HEK293T (cell line): ENCODE results near the gene MSRB3.
"Not testable (repeated sequence)": the region's sequence is repeated elsewhere in the genome, so short reads cannot be mapped to it uniquely, and the experiment has no call there.

ENCODE experiments used
- CTCF ChIA-PET: fragments of 350-600 bp; formaldehyde crosslinking; extraction: SDS; loops from one replicate; lab custom pipeline; 2021; ENCODE audit warnings: antibody characterized with exemption, inconsistent platforms; lab: Yijun Ruan, JAX
- POLR2A ChIA-PET: fragments of 350-600 bp; formaldehyde crosslinking; extraction: SDS; loops from one replicate; lab custom pipeline; 2020; ENCODE audit warnings: antibody characterized with exemption, inconsistent platforms; lab: Yijun Ruan, JAX
- DNase-seq: peaks from one replicate; pipeline ENCODE4 v3.0.0; 2012; ENCODE audit warnings: mixed read lengths; ENCODE audit errors: extremely low spot score
- ARNT ChIP-seq: fragments of 450-650 bp; IDR thresholded peaks from 2 replicates; pipeline ENCODE4 v1.6.1; 2017; ENCODE audit warnings: mild to moderate bottlenecking
- BHLHE40 ChIP-seq: fragments of 450-650 bp; IDR thresholded peaks from 2 replicates; pipeline ENCODE4 v1.6.1; 2016; ENCODE audit warnings: mild to moderate bottlenecking, moderate library complexity, borderline replicate concordance
- CTBP1 ChIP-seq: fragments of 450-650 bp; IDR thresholded peaks from 2 replicates; pipeline ENCODE4 v1.6.1; 2016; ENCODE audit warnings: borderline replicate concordance
- ELF4 ChIP-seq: fragments of 450-650 bp; IDR thresholded peaks from 2 replicates; pipeline ENCODE4 v1.6.1; 2017; ENCODE audit warnings: antibody characterized with exemption
- FOXA1 ChIP-seq: fragments of 450-650 bp; IDR thresholded peaks from 2 replicates; pipeline ENCODE4 v1.6.1; 2016; ENCODE audit warnings: mild to moderate bottlenecking
- FOXK2 ChIP-seq: fragments of 450-650 bp; IDR thresholded peaks from 2 replicates; pipeline ENCODE4 v1.6.1; 2016; ENCODE audit warnings: mild to moderate bottlenecking
- FOXM1 ChIP-seq: fragments of 450-650 bp; IDR thresholded peaks from 2 replicates; pipeline ENCODE4 v1.6.1; 2017; ENCODE audit warnings: mild to moderate bottlenecking, borderline replicate concordance
- HDGF ChIP-seq: fragments of 450-650 bp; IDR thresholded peaks from 2 replicates; pipeline ENCODE4 v1.6.1; 2017; ENCODE audit warnings: antibody characterized with exemption, borderline replicate concordance
- L3MBTL2 ChIP-seq: fragments of 450-650 bp; conservative IDR thresholded peaks from 2 replicates; pipeline ENCODE4 v1.6.1; 2016; ENCODE audit warnings: mild to moderate bottlenecking
- LEF1 ChIP-seq: fragments of 450-650 bp; IDR thresholded peaks from 2 replicates; pipeline ENCODE4 v1.6.1; 2017; ENCODE audit warnings: mild to moderate bottlenecking, borderline replicate concordance
- NFRKB ChIP-seq: fragments of 450-650 bp; IDR thresholded peaks from 2 replicates; pipeline ENCODE4 v1.6.1; 2016; ENCODE audit warnings: mild to moderate bottlenecking, moderate library complexity
- PKNOX1 ChIP-seq: fragments of 450-650 bp; IDR thresholded peaks from 2 replicates; pipeline ENCODE4 v1.6.1; 2016
- SP1 ChIP-seq: fragments of 450-650 bp; IDR thresholded peaks from 2 replicates; pipeline ENCODE4 v1.6.1; 2017
- SUZ12 ChIP-seq: fragments of 450-650 bp; IDR thresholded peaks from 2 replicates; pipeline ENCODE4 v1.6.1; 2016; ENCODE audit warnings: mild to moderate bottlenecking
- TARDBP ChIP-seq: fragments of 450-650 bp; IDR thresholded peaks from 2 replicates; pipeline ENCODE4 v1.6.1; 2016
- ZNF384 ChIP-seq: fragments of 450-650 bp; IDR thresholded peaks from 2 replicates; pipeline ENCODE4 v1.6.1; 2016

MSRB3 gene

GRCh38 chr12:65279369-65280112 is 1.1 kb downstream of the MSRB3 start:
- ChIA-PET POLR2A (no interaction called here), CTCF (no interaction called here)
- no peak for DNase-seq
- TF ChIP-seq SP1 (no peak), HDGF (no peak), LEF1 (no peak), ZNF384 (no peak), FOXA1 (no peak), FOXK2 (no peak), L3MBTL2 (no peak), SUZ12 (no peak), ARNT (no peak), BHLHE40 (no peak), CTBP1 (no peak), TARDBP (no peak), ELF4 (no peak), NFRKB (no peak), FOXM1 (no peak), PKNOX1 (no peak)

GRCh38 chr12:65280306-65280705 is 1.8 kb downstream of the MSRB3 start:
- POLR2A ChIA-PET: no interaction called here
- TF ChIP-seq LEF1 (no peak), SP1 (no peak), FOXK2 (no peak), SUZ12 (no peak), ELF4 (no peak), TARDBP (no peak), L3MBTL2 (no peak), NFRKB (no peak), PKNOX1 (no peak), CTBP1 (no peak), FOXA1 (no peak), HDGF (no peak)
- CTCF ChIA-PET: no interaction called here
- no peak for DNase-seq

- TF ChIP-seq ARNT (no peak), FOXK2 (no peak), FOXA1 (no peak), LEF1 (no peak), ZNF384 (no peak), CTBP1 (no peak), NFRKB (no peak), SP1 (no peak), BHLHE40 (no peak), ELF4 (no peak), PKNOX1 (no peak), TARDBP (no peak), FOXM1 (no peak), HDGF (no peak), SUZ12 (no peak)
- DNase-seq: no peak
- CTCF ChIA-PET: no interaction called here
- POLR2A ChIA-PET: no interaction called here
These were observed 4.4 kb downstream of the MSRB3 start for GRCh38 chr12:65282840-65283239.

- CTCF ChIA-PET, POLR2A ChIA-PET, DNase-seq: not testable (repeated sequence)
These were observed 7.0 kb downstream of the MSRB3 start for GRCh38 chr12:65285532-65285931.

- CTCF ChIA-PET: no interaction called here
- POLR2A ChIA-PET: no interaction called here
- TF ChIP-seq CTBP1 (no peak), PKNOX1 (no peak), ELF4 (no peak), FOXM1 (no peak), HDGF (no peak), SP1 (no peak), FOXK2 (no peak), L3MBTL2 (no peak), LEF1 (no peak), ARNT (no peak), ZNF384 (no peak), SUZ12 (no peak), TARDBP (no peak)
- DNase-seq: no peak
These were observed 8.9 kb downstream of the MSRB3 start for GRCh38 chr12:65287426-65287825.

GRCh38 chr12:65292241-65292640 is 13.8 kb downstream of the MSRB3 start:
- DNase-seq: no peak
- no peak for TF ChIP-seq BHLHE40
- no peak for TF ChIP-seq ARNT
- no peak for TF ChIP-seq TARDBP
- no peak for TF ChIP-seq SUZ12
- no peak for TF ChIP-seq FOXM1
- no peak for TF ChIP-seq ELF4
- no peak for TF ChIP-seq CTBP1
- no peak for TF ChIP-seq PKNOX1
- TF ChIP-seq FOXK2: no peak
- CTCF ChIA-PET: no interaction called here
- POLR2A ChIA-PET: no interaction called here
